Keratinocyte (primary cell): ENCODE results near the gene RAB44. TPM values are rescaled to one million over a fixed set of nuclear protein-coding genes. Genes with fewer than 3 reads are reported as not detected.

Experiments
- DNase-seq: peaks from one replicate; pipeline ENCODE4 v3.0.0-alpha.2; 2011; ENCODE audit warnings: low read depth, missing footprints, low spot score
- FAIRE-seq: peaks from 2 replicates; lab custom pipeline; 2011; peaks lifted over from hg19 to GRCh38; lab: Jason Lieb, UNC
- H2AFZ ChIP-seq: 2 replicates; pipeline ENCODE4 v1.6.0; 2012; ENCODE audit warnings: low read length, control low read depth, inconsistent platforms; ENCODE audit not compliant: control insufficient read depth
- H3K27ac ChIP-seq: 2 replicates; pipeline ENCODE4 v1.5.1; 2011; ENCODE audit warnings: low read length; ENCODE audit not compliant: control insufficient read depth, insufficient read depth
- H3K27me3 ChIP-seq: 3 replicates; pipeline ENCODE4 v1.6.0; 2011; ENCODE audit warnings: low read length; ENCODE audit not compliant: control insufficient read depth, insufficient read depth; ENCODE audit errors: extremely low read depth
- H3K36me3 ChIP-seq, 2 experiments: 2 replicates in 1 of 2; 3 replicates in 1 of 2; pipeline ENCODE4 v1.5.1; 2011; ENCODE audit warnings: low read length in 2 of 2, mild to moderate bottlenecking in 1 of 2; ENCODE audit not compliant: control insufficient read depth in 2 of 2, insufficient read depth in 2 of 2; ENCODE audit errors: extremely low read depth in 1 of 2
- H3K4me1 ChIP-seq: 3 replicates; pipeline ENCODE4 v1.5.1; 2011; ENCODE audit warnings: low read length; ENCODE audit not compliant: control insufficient read depth, insufficient read depth; ENCODE audit errors: extremely low read depth
- H3K4me2 ChIP-seq: 3 replicates; pipeline ENCODE4 v1.6.0; 2011; ENCODE audit warnings: low read depth, low read length; ENCODE audit not compliant: control insufficient read depth, insufficient read depth; ENCODE audit errors: extremely low read depth
- H3K4me3 ChIP-seq, 3 experiments: fragments of 200-600 bp in 1 of 3; sonication (generic) in 1 of 3; 2 replicates in 2 of 3; 3 replicates in 1 of 3; pipeline ENCODE4 v1.5.1; 2011 to 2016; ENCODE audit warnings: low read length in 3 of 3, mild to moderate bottlenecking in 3 of 3, control low read depth in 2 of 3, inconsistent platforms in 1 of 3, low read depth in 1 of 3, mixed read lengths in 1 of 3, mixed run types in 1 of 3, moderate library complexity in 1 of 3; ENCODE audit not compliant: control insufficient read depth in 2 of 3, insufficient read depth in 2 of 3; ENCODE audit errors: extremely low read depth in 1 of 3
- H3K79me2 ChIP-seq: 2 replicates; pipeline ENCODE4 v1.6.0; 2012; ENCODE audit warnings: low read length; ENCODE audit not compliant: control insufficient read depth, insufficient read depth
- H3K9ac ChIP-seq: 3 replicates; pipeline ENCODE4 v1.6.0; 2011; ENCODE audit warnings: low read length; ENCODE audit not compliant: control insufficient read depth, insufficient read depth; ENCODE audit errors: extremely low read depth
- H3K9me1 ChIP-seq: 3 replicates; pipeline ENCODE4 v1.6.0; 2011; ENCODE audit warnings: low read length; ENCODE audit not compliant: control insufficient read depth, insufficient read depth; ENCODE audit errors: extremely low read depth
- H3K9me3 ChIP-seq: 2 replicates; pipeline ENCODE4 v1.5.1; 2012; ENCODE audit warnings: low read depth, low read length; ENCODE audit not compliant: control insufficient read depth
- H4K20me1 ChIP-seq: 3 replicates; pipeline ENCODE4 v1.6.0; 2011; ENCODE audit warnings: low read length; ENCODE audit not compliant: control insufficient read depth, insufficient read depth; ENCODE audit errors: extremely low read depth
- CTCF ChIP-seq, 3 experiments: IDR thresholded peaks in 1 of 3; conservative IDR thresholded peaks in 1 of 3; optimal IDR thresholded peaks in 1 of 3; 2 replicates in 2 of 3; 3 replicates in 1 of 3; pipeline versions ENCODE3 to v1.5.1; 2011; ENCODE audit warnings: low read length in 3 of 3, mild to moderate bottlenecking in 3 of 3, moderate library complexity in 2 of 3, control low read depth in 1 of 3, inconsistent platforms in 1 of 3; ENCODE audit not compliant: insufficient read depth in 2 of 3; ENCODE audit errors: extremely low read depth in 1 of 3
- EZH2 ChIP-seq: IDR thresholded peaks from one replicate; pipeline ENCODE4 v1.6.1; 2012; ENCODE audit warnings: inconsistent platforms, mild to moderate bottlenecking, low read length, moderate library complexity
- dilution Hi-C: fragments of 300-500 bp; cut with MboI; formaldehyde crosslinking; loops from one replicate; pipeline ENCODE4 v1.7.0; 2020; ENCODE audit warnings: low sequenced_read_pairs; ENCODE audit not compliant: extremely low pct_ligation_motif_present
- polyA plus RNA-seq, 5 experiments: library from polyadenylated mRNA; depleted of rRNA in 3 of 5; stranded (reverse) in 3 of 5; stranded (forward) in 1 of 5; unstranded in 1 of 5; fragments of >200 nt; gene quantifications; 1 replicate in 1 of 5; 2 replicates in 3 of 5; 3 replicates in 1 of 5; pipeline versions ENCODE4 v1.2.1 to v1.2.3, GENCODE V29; 2011 to 2012; ENCODE audit warnings: missing spikeins in 2 of 5, low read depth in 1 of 5, low replicate concordance in 1 of 5

RAB44 gene
- polyA plus RNA-seq, 1 donor (not counting 4 experiments of a cell fraction or from before 2014, with no cell fraction given): 0.03 TPM

DNA sequence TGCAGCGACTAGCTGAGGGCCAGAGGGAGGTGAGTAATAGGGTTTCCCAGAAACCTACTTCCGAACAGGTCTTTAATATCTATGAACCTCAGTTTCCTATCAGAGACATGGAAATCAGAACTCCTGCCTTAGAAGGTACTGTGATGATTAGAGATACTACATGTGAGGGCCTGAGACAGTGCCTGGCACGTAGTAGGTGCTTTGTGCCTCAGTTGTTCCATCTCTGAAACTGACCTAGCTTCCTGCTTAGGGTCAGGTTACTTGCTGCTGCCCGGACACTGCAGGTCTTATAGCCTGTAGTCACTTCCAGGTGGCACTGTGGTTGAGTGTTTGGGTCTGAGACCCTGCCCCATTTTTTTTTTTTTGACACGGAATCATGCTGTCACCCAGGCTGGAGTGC is 20.9 kb downstream of the RAB44 start:
- H3K27me3 ChIP-seq: peaks cover 8% of the 10 kb centered on the region
- H3K9ac ChIP-seq: no peak overlapping the region
- no peak overlapping the region for H3K4me3 ChIP-seq
- H3K4me2 ChIP-seq: no peak overlapping the region
- TF ChIP-seq CTCF (optimal IDR thresholded peaks at IDR 0.05 in 1 of 3, IDR thresholded peaks at IDR 0.05 in 1 of 3, conservative IDR thresholded peaks at IDR 0.05 in 1 of 3; ENCODE audit: extremely low read depth in 1 of 3, insufficient read depth in 2 of 3, low read length in 3 of 3) (no peak), EZH2 (no peak)
- H2AFZ ChIP-seq: no peak overlapping the region
- DNase-seq: no peak
- peaks cover 16% of the 10 kb centered on the region for H3K4me1 ChIP-seq
- no peaks in the 10 kb centered on the region for H3K79me2 ChIP-seq
- H3K9me1 ChIP-seq: no peaks in the 10 kb centered on the region
- no peak overlapping the region for H3K27ac ChIP-seq
- no peak for FAIRE-seq
- no peaks in the 10 kb centered on the region for H3K36me3 ChIP-seq
- no peaks in the 10 kb centered on the region for H4K20me1 ChIP-seq
- dilution Hi-C loops: no loop called here
- no peaks in the 10 kb centered on the region for H3K9me3 ChIP-seq

DNA sequence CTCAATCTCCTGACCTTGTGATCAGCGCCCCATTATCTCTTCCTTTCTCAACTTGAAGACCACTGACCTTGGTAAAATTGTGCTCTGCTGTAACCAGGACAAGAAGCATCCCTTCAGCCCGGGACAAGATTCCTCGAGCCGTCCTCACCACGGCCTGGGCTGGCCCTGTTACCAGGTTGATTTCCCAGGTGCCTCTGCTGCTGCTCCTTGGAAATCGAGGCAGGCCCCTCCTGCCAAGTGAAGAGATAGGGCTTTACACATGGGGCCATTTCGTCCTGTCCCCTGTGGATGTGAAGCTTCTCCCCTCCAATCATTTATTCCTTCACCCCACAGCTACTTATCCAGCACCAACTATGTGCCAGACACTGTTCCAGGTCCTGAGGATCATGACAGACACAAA is 21.5 kb downstream of the RAB44 start:
- no peak overlapping the region for H3K4me2 ChIP-seq
- no peak overlapping the region for H3K9ac ChIP-seq
- H3K4me1 ChIP-seq: peaks cover 16% of the 10 kb centered on the region
- H3K27ac ChIP-seq: no peak overlapping the region
- no peaks in the 10 kb centered on the region for H4K20me1 ChIP-seq
- no peaks in the 10 kb centered on the region for H3K9me3 ChIP-seq
- dilution Hi-C loops: no loop called here
- peaks cover 8% of the 10 kb centered on the region for H3K27me3 ChIP-seq
- DNase-seq (no peak), FAIRE-seq (no peak)
- no peak overlapping the region for H2AFZ ChIP-seq
- no peaks in the 10 kb centered on the region for H3K79me2 ChIP-seq
- no peaks in the 10 kb centered on the region for H3K9me1 ChIP-seq
- no peak for TF ChIP-seq CTCF (optimal IDR thresholded peaks at IDR 0.05 in 1 of 3, IDR thresholded peaks at IDR 0.05 in 1 of 3, conservative IDR thresholded peaks at IDR 0.05 in 1 of 3; ENCODE audit: extremely low read depth in 1 of 3, insufficient read depth in 2 of 3, low read length in 3 of 3)
- no peak for TF ChIP-seq EZH2
- no peak overlapping the region for H3K4me3 ChIP-seq
- no peaks in the 10 kb centered on the region for H3K36me3 ChIP-seq
